ENCODE results near the gene SH2D7.

GRCh38 chr15:78079298-78080087 lies 12.9 kb upstream of the SH2D7 start:
- TF ChIP-seq CTCF (IDR thresholded peaks at IDR 0.05) (no peak), CHD2 (IDR thresholded peaks at IDR 0.05; ENCODE audit: low read length, partially characterized antibody) (no peak), EZH2phosphoT487 (IDR thresholded peaks at IDR 0.05; ENCODE audit: borderline replicate concordance, low read depth) (no peak), GABPA (IDR thresholded peaks at IDR 0.05; ENCODE audit: low read depth) (no peak)

All from SK-N-SH (cell line).